Psoas muscle (tissue), 8 donors: ENCODE data around the gene OTOP3. TPM values are rescaled to one million over a fixed set of nuclear protein-coding genes. Genes with fewer than 3 reads are reported as not detected.

Experiments
- ATAC-seq, 4 donors: fragments of 200-7000 bp; cut with Tn5 transposase; one replicate each; pipeline ENCODE4 v1.9.1; 2020; ENCODE audit warnings: moderate library complexity in 3 of 4, mild to moderate bottlenecking in 2 of 4
- DNase-seq, 2 donors: peaks; one replicate each; pipeline ENCODE4 v3.0.0-alpha.2; 2020
- H3K27ac ChIP-seq: fragments of 200-600 bp; one replicate; pipeline ENCODE4 v1.8.0; 2022
- H3K27me3 ChIP-seq, 3 donors: fragments of 200-600 bp in 1 of 3; one replicate each; pipeline versions ENCODE4 v1.6.1 to v1.8.0; 2013 to 2022; ENCODE audit warnings: low read length in 2 of 3, mild to moderate bottlenecking in 2 of 3, moderate library complexity in 1 of 3; ENCODE audit not compliant: insufficient read depth in 3 of 3
- H3K36me3 ChIP-seq, 2 donors: fragments of 200-600 bp in 1 of 2; one replicate each; pipeline versions ENCODE4 v1.6.1 to v1.8.0; 2013 to 2022; ENCODE audit warnings: low read depth in 1 of 2, mild to moderate bottlenecking in 1 of 2, moderate library complexity in 1 of 2; ENCODE audit not compliant: insufficient read depth in 1 of 2
- H3K4me1 ChIP-seq: fragments of 200-600 bp; one replicate; pipeline ENCODE4 v1.8.0; 2022
- H3K4me3 ChIP-seq: fragments of 200-600 bp; one replicate; pipeline ENCODE4 v1.8.0; 2022; ENCODE audit warnings: mild to moderate bottlenecking
- H3K9me3 ChIP-seq: fragments of 200-600 bp; one replicate; pipeline ENCODE4 v1.8.0; 2022
- CTCF ChIP-seq: fragments of 200-600 bp; IDR thresholded peaks from one replicate; pipeline ENCODE4 v1.8.0; 2022; ENCODE audit warnings: antibody characterized with exemption
- WGBS, 3 donors: extraction: QIAGEN DNeasy Blood & Tissue Kit; methylation state at CpG; one replicate each; pipeline versions ENCODE4 v1.1.6 to v1.1.7; 2013; 5-methylcytosine and 5-hydroxymethylcytosine counted together
- intact Hi-C, 2 donors: fragments of 100-400 bp; cut with DNase I; formaldehyde crosslinking; loops; one replicate each; pipeline versions ENCODE4 v1.11.0 to v1.14.2; 2022
- polyA plus RNA-seq, 3 donors: library from polyadenylated mRNA; stranded (reverse); fragments of 200-250 nt; gene quantifications; one replicate each; pipeline ENCODE4 v1.2.3, GENCODE V29; 2013
- total RNA-seq, 4 donors: library from RNA; stranded (reverse); fragmentation: NEBNext Ultra II Directional in 2 of 4; extraction: Animal tissue kit (Norgen Biotek cat#: 25700) in 2 of 4; gene quantifications; one replicate each; pipeline versions ENCODE4 v1.2.1 to v1.2.4, GENCODE V29; 2021 to 2023
- donor health status: healthy with polysubstance abuse.
- donor health status: DM: no; HTN: no; CAD: no; lungs with moderate emphysema.
- donor health status: Bipolar disorder and iron deficiency.
- donor health status: healthy.
- donor health status: DM: yes; HTN: yes; CAD: no.
- donor health status: DM: no; HTN: no; CAD: no.
- donor health status: DM: no; HTN: no; CAD: no.
- donor health status: DM: yes; HTN: yes; CAD: no.

Gene OTOP3
- total and polyA plus RNA-seq, 7 donors: 0.04 TPM; not detected in 6

- Histone ChIP-seq H3K36me3 (no peaks in the 10 kb centered on the region), H3K4me1 (no peaks in the 10 kb centered on the region), H3K4me3 (no peak overlapping the region), H3K27me3 (peaks cover 0 to 8% (median 0%) of the 10 kb centered on the region in 3 donors), H3K27ac (no peak overlapping the region), H3K9me3 (no peaks in the 10 kb centered on the region)
- DNase-seq (no peak), ATAC-seq (no peak)
- no peak for TF ChIP-seq CTCF
- intact Hi-C loops: loop anchor here (5.0 to 10.0 kb wide), 2 partner anchors 161 to 209 kb away; partner anchors contain the start of gene NHERF1 (in 1 of the 2)
- WGBS, 3 donors: 71 to 83% (median 78%) methylated on average over 4 of the region's 4 CpGs
Observed at GRCh38 chr17:74956093-74956492, 20.4 kb downstream of the OTOP3 start.

- intact Hi-C loops: loop anchor here (2.0 to 10.0 kb wide), 3 partner anchors 35 to 211 kb away; partner anchors contain the start of genes NHERF1 (in 1 of the 2) and USH1G (in 1 of the 2)
- 37 to 43% (median 41%) methylated on average over 28 to 33 of the region's 33 CpGs for WGBS, 3 donors
Observed at GRCh38 chr17:74957935-74958740, 22.4 kb downstream of the OTOP3 start.

GRCh38 chr17:74959826-74960515 lies 24.3 kb downstream of the OTOP3 start:
- H3K4me3 ChIP-seq: no peak overlapping the region
- H3K4me1 ChIP-seq: no peaks in the 10 kb centered on the region
- 60 to 76% (median 74%) methylated on average over 14 of the region's 14 CpGs for WGBS, 3 donors
- TF ChIP-seq CTCF: no peak
- intact Hi-C loops: loop anchor here (2.0 to 10.0 kb wide), 9 partner anchors 37 to 242 kb away; partner anchors contain the start of genes ARMC7 (in 1 of the 2), MRPL58 (in 1 of the 2), NHERF1 (in 1 of the 2) and USH1G (in 1 of the 2)
- no peak overlapping the region for H3K27ac ChIP-seq
- ATAC-seq (no peak), DNase-seq (no peak)
- H3K27me3 ChIP-seq: no peaks in the 10 kb centered on the region
- no peaks in the 10 kb centered on the region for H3K9me3 ChIP-seq
- H3K36me3 ChIP-seq: no peaks in the 10 kb centered on the region

More at GRCh38 chr17:74957935-74958740, 22.4 kb downstream of the OTOP3 start:
- H3K27ac ChIP-seq: no peak overlapping the region
- ATAC-seq (peak; percentile 55 to 75 (median 72)), DNase-seq (peak; percentile 76 to 83)
- H3K36me3 ChIP-seq: no peaks in the 10 kb centered on the region
- no peaks in the 10 kb centered on the region for H3K9me3 ChIP-seq
- peak; percentile 94 for TF ChIP-seq CTCF
- no peak overlapping the region for H3K4me3 ChIP-seq
- H3K27me3 ChIP-seq: no peaks in the 10 kb centered on the region
- H3K4me1 ChIP-seq: no peaks in the 10 kb centered on the region

GRCh38 chr17:74960570-74961342 lies 25.1 kb downstream of the OTOP3 start:
- Histone ChIP-seq H3K4me3 (no peak overlapping the region), H3K36me3 (no peaks in the 10 kb centered on the region), H3K4me1 (no peaks in the 10 kb centered on the region), H3K27me3 (no peaks in the 10 kb centered on the region), H3K9me3 (no peaks in the 10 kb centered on the region), H3K27ac (no peak overlapping the region)
- ATAC-seq: peak in 2 of 4 donors; percentile 16 to 41
- no peak for DNase-seq
- TF ChIP-seq CTCF: peak; percentile 5
- 44 to 48% (median 47%) methylated on average over 19 of the region's 19 CpGs for WGBS, 3 donors
- intact Hi-C loops: loop anchor here (5.0 to 10.0 kb wide), 6 partner anchors 47 to 242 kb away; partner anchors contain the start of genes ARMC7 (in 1 of the 2) and MRPL58 (in 1 of the 2)
